A549 (cell line): Measurements from ENCODE around the gene LCE2A. TPM values are rescaled to one million over a fixed set of nuclear protein-coding genes. Genes with fewer than 3 reads are reported as not detected.
"Not testable (repeated sequence)": the region's sequence is repeated elsewhere in the genome, so short reads cannot be mapped to it uniquely, and the experiment has no call there.

ENCODE experiments used
- ATAC-seq, 2 experiments: fragments of 200-7000 bp in 1 of 2; fragments of >200 bp in 1 of 2; cut with Nextera tagmentation in 1 of 2; cut with Tn5 transposase in 1 of 2; 3 replicates each; pipeline versions ENCODE4 v1.8.0 to v1.9.1; 2018 to 2020; ENCODE audit warnings: mild to moderate bottlenecking in 1 of 2, moderate library complexity in 1 of 2
- CTCF ChIA-PET: fragments of 300-600 bp; sonication (Branson Sonifier 250); formaldehyde crosslinking; extraction: SDS; loops from one replicate; lab custom pipeline; 2021; ENCODE audit warnings: antibody characterized with exemption, inconsistent platforms; lab: Yijun Ruan, JAX
- POLR2A ChIA-PET: fragments of 350-600 bp; formaldehyde crosslinking; extraction: SDS; loops from one replicate; lab custom pipeline; 2021; ENCODE audit warnings: antibody characterized with exemption, inconsistent platforms; lab: Yijun Ruan, JAX
- DNase-seq, 2 experiments: peaks; one replicate each; pipeline versions ENCODE4 v3.0.0 to v3.0.0-alpha.2; 2011 to 2016; ENCODE audit warnings: low read depth in 1 of 2, low spot score in 1 of 2
- FAIRE-seq: peaks from 2 replicates; lab custom pipeline; 2011; peaks lifted over from hg19 to GRCh38; lab: Jason Lieb, UNC
- H3K27ac ChIP-seq, 2 experiments: fragments of >200 bp; sonication (Bioruptor Twin); formaldehyde crosslinking; 3 replicates each; pipeline ENCODE4 v1.5.1; 2016 to 2017
- H3K4me1 ChIP-seq: fragments of >200 bp; sonication (Bioruptor Twin); formaldehyde crosslinking; 3 replicates; pipeline ENCODE4 v1.6.1; 2016
- H3K4me2 ChIP-seq: fragments of >200 bp; sonication (Bioruptor Twin); formaldehyde crosslinking; 3 replicates; pipeline ENCODE4 v1.6.1; 2016
- H3K4me3 ChIP-seq: fragments of >200 bp; sonication (Bioruptor Twin); formaldehyde crosslinking; 3 replicates; pipeline ENCODE4 v1.5.1; 2016
- H3K9me3 ChIP-seq: fragments of >200 bp; sonication (Bioruptor Twin); formaldehyde crosslinking; 3 replicates; pipeline ENCODE4 v1.6.1; 2016
- BHLHE40 ChIP-seq: IDR thresholded peaks from 2 replicates; pipeline ENCODE4 v1.6.1; 2012; ENCODE audit warnings: low read depth, low read length, inconsistent platforms
- CEBPB ChIP-seq, 2 experiments: fragments of >200 bp in 1 of 2; sonication (Bioruptor Twin) in 1 of 2; formaldehyde crosslinking in 1 of 2; IDR thresholded peaks; 2 replicates each; pipeline ENCODE4 v1.6.1; 2012 to 2016
- CHD2 ChIP-seq: fragments of 150-350 bp; IDR thresholded peaks from 2 replicates; pipeline ENCODE4 v1.6.1; 2014; ENCODE audit warnings: low read length; ENCODE audit not compliant: partially characterized antibody
- EHF ChIP-seq: fragments of 250-450 bp; sonication (Bioruptor Pico); IDR thresholded peaks from 2 replicates; pipeline ENCODE4 v1.5.0; 2020; ENCODE audit warnings: mild to moderate bottlenecking
- EP300 ChIP-seq, 2 experiments: fragments of >200 bp; sonication (Bioruptor Twin); formaldehyde crosslinking; IDR thresholded peaks; 2 replicates in 1 of 2; 3 replicates in 1 of 2; pipeline ENCODE4 v1.6.1; 2016 to 2017
- ESRRA ChIP-seq: fragments of 150-350 bp; IDR thresholded peaks from 2 replicates; pipeline ENCODE4 v1.6.1; 2014; ENCODE audit warnings: mild to moderate bottlenecking, low read length, borderline replicate concordance
- FOXS1 ChIP-seq: fragments of 250-450 bp; sonication (Bioruptor Pico); IDR thresholded peaks from 2 replicates; pipeline ENCODE4 v1.5.0; 2020; ENCODE audit warnings: mild to moderate bottlenecking, moderate library complexity
- HDAC2 ChIP-seq: fragments of 200-600 bp; sonication (generic); IDR thresholded peaks from 2 replicates; pipeline ENCODE4 v1.6.1; 2016
- HOXB5 ChIP-seq: fragments of 250-450 bp; sonication (Bioruptor Pico); IDR thresholded peaks from 2 replicates; pipeline ENCODE4 v1.5.0; 2020; ENCODE audit warnings: mild to moderate bottlenecking, moderate library complexity
- JUN ChIP-seq, 2 experiments: fragments of >200 bp; sonication (Bioruptor Twin); formaldehyde crosslinking; IDR thresholded peaks; 2 replicates in 1 of 2; 3 replicates in 1 of 2; pipeline ENCODE4 v1.6.1; 2016 to 2017
- JUNB ChIP-seq: fragments of >200 bp; sonication (Bioruptor Twin); formaldehyde crosslinking; IDR thresholded peaks from 2 replicates; pipeline ENCODE4 v1.6.1; 2016
- KDM5A ChIP-seq: fragments of 200-600 bp; sonication (generic); IDR thresholded peaks from 2 replicates; pipeline ENCODE4 v1.6.1; 2016; ENCODE audit warnings: antibody characterized with exemption, mild to moderate bottlenecking
- MYC ChIP-seq: IDR thresholded peaks from 2 replicates; pipeline ENCODE4 v1.6.1; 2012; ENCODE audit warnings: mild to moderate bottlenecking, inconsistent platforms, low read length, improper control_type of control experiment, borderline replicate concordance
- NFE2L2 ChIP-seq: fragments of 150-350 bp; conservative IDR thresholded peaks from 2 replicates; pipeline ENCODE4 v1.6.1; 2014; ENCODE audit warnings: low read length
- NR3C1 ChIP-seq: fragments of >200 bp; sonication (Bioruptor Twin); formaldehyde crosslinking; IDR thresholded peaks from 3 replicates; pipeline ENCODE4 v1.6.1; 2017
- POLR2A ChIP-seq: IDR thresholded peaks from 2 replicates; pipeline ENCODE4 v1.6.1; 2012; ENCODE audit warnings: mild to moderate bottlenecking, low read length
- RARB ChIP-seq: fragments of 250-450 bp; sonication (Bioruptor Pico); IDR thresholded peaks from 2 replicates; pipeline ENCODE4 v1.8.0; 2021; ENCODE audit warnings: mild to moderate bottlenecking, moderate library complexity
- RFX5 ChIP-seq: fragments of 450-650 bp; IDR thresholded peaks from 2 replicates; pipeline ENCODE4 v1.7.1; 2014; ENCODE audit warnings: antibody characterized with exemption, mild to moderate bottlenecking, moderate library complexity
- RNF2 ChIP-seq: fragments of 200-600 bp; sonication (generic); IDR thresholded peaks from 2 replicates; pipeline ENCODE4 v1.6.1; 2016; ENCODE audit warnings: low read depth, mild to moderate bottlenecking, antibody characterized with exemption, moderate library complexity, borderline replicate concordance
- TFCP2L1 ChIP-seq: fragments of 250-450 bp; sonication (Bioruptor Pico); IDR thresholded peaks from 2 replicates; pipeline ENCODE4 v1.5.0; 2021; ENCODE audit warnings: mild to moderate bottlenecking
- ZSCAN20 ChIP-seq: fragments of 250-450 bp; sonication (Bioruptor Pico); IDR thresholded peaks from 2 replicates; pipeline ENCODE4 v1.8.0; 2022; ENCODE audit warnings: mild to moderate bottlenecking, moderate library complexity
- WGBS: methylation state at CpG from one replicate; pipeline ENCODE4 v1.1.6; 2017; ENCODE audit errors: missing lambda C conversion rate; 5-methylcytosine and 5-hydroxymethylcytosine counted together
- polyA plus RNA-seq, 4 experiments: library from polyadenylated mRNA; depleted of rRNA in 3 of 4; stranded (reverse); fragments of >200 nt; fragmentation: RNase III in 1 of 4; extraction: RNeasy Plus Mini Kit Qiagen cat#74134 plus additional on column Dnase treatment in 1 of 4; gene quantifications; 2 replicates in 3 of 4; 3 replicates in 1 of 4; pipeline ENCODE4 v1.2.3, GENCODE V29; 2011 to 2017
- TF ChIP-seq, protein P1 (sequence below): fragments of 450-650 bp; IDR thresholded peaks from 2 replicates; pipeline ENCODE4 v1.6.1; 2014; ENCODE audit warnings: antibody characterized with exemption
- TF ChIP-seq, protein P2 (sequence below): IDR thresholded peaks from 2 replicates; pipeline ENCODE4 v1.6.1; 2012
- TF ChIP-seq, protein P3 (sequence below): fragments of 250-450 bp; sonication (Bioruptor Pico); IDR thresholded peaks from 2 replicates; pipeline ENCODE4 v1.5.0; 2020; ENCODE audit warnings: low read depth, mild to moderate bottlenecking, moderate library complexity
- TF ChIP-seq, protein P4 (sequence below): fragments of 200-600 bp; sonication (generic); IDR thresholded peaks from 2 replicates; pipeline ENCODE4 v1.6.1; 2016; ENCODE audit warnings: antibody characterized with exemption, mild to moderate bottlenecking, moderate library complexity
- TF ChIP-seq, protein P5 (sequence below): fragments of 150-350 bp; IDR thresholded peaks from 2 replicates; pipeline ENCODE4 v1.6.1; 2014; ENCODE audit warnings: low read depth, mild to moderate bottlenecking, low read length

Gene LCE2A
- polyA plus RNA-seq, 2 of the 4 experiments (the other 2 are of a cell fraction) = not detected

DNA sequence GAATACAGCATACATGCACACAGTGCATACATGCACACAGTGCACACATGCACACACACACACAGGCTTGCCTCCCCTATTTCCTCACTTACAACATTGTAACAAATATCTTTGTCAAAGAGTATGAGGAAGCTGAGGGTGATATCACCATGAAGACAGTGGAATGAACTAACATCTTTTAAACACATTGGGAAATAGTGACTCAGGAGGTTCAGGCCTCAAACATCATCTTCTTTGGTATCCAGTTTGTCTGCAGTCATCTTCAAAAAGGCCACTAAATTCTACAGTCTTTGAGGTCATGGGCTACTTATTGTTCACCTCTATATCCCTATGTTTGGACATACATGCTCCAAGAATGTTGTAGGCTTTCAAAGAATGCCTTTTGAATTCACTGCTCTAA is 14.3 kb upstream of the LCE2A start:
- no peak for FAIRE-seq
- ATAC-seq = no peak
- CTCF ChIA-PET = no interaction called here

DNA sequence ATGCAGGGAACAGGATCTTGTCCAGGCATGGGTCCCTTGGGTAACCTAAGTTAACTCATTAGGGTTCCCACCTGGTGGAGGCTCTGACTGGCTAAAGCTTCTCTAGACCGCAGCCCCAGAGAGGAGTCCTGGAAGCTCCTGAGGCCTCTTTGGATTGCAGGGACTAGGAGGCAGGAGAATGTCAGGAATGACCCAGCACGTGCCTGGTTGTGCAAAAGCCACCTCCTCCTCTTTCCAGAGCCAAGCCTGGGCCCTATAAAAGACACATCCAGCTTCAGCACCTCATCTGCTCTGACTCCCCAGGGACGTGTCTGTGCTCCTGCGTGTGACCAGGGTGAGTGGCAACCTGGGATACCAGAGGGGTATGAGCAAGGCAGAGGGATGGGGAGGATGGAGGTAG is 12.3 kb upstream of the LCE2A start, which contains the start of gene LCE2B:
TSS of gene LCE2B (plus strand) at position 301 of the 400 bp plus-strand sequence. CDS start 721 bp downstream, outside the sequence.
- H3K4me1 ChIP-seq, H3K9me3 ChIP-seq, H3K27ac ChIP-seq, CTCF ChIA-PET, DNase-seq, FAIRE-seq, POLR2A ChIA-PET, H3K4me3 ChIP-seq, H3K4me2 ChIP-seq: not testable (repeated sequence)
- WGBS = 4% methylated on average over 4 of the region's 4 CpGs
- ATAC-seq = 0 out of 6 replicates have a peak, but pooled peaks of 1 of the 2 experiments have one; percentile 19

More for the DNA sequence above, 14.3 kb upstream of the LCE2A start:
- Histone ChIP-seq H3K4me1 (no peaks in the 10 kb centered on the region), H3K4me2 (no peak overlapping the region), H3K27ac (no peak overlapping the region), H3K9me3 (no peaks in the 10 kb centered on the region), H3K4me3 (no peak overlapping the region)
- DNase-seq = no peak
- TF ChIP-seq, protein P1, sequence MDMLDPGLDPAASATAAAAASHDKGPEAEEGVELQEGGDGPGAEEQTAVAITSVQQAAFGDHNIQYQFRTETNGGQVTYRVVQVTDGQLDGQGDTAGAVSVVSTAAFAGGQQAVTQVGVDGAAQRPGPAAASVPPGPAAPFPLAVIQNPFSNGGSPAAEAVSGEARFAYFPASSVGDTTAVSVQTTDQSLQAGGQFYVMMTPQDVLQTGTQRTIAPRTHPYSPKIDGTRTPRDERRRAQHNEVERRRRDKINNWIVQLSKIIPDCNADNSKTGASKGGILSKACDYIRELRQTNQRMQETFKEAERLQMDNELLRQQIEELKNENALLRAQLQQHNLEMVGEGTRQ = no peak
- TF ChIP-seq POLR2A (no peak), NFE2L2 (no peak), HDAC2 (no peak), TFCP2L1 (CRISPR knock-in tag) (no peak), FOXS1 (CRISPR knock-in tag) (no peak), EHF (CRISPR knock-in tag) (no peak), EP300 (IDR thresholded peaks at IDR 0.05) (no peak), HOXB5 (CRISPR knock-in tag) (no peak), ZSCAN20 (CRISPR knock-in tag) (no peak), JUNB (no peak), CHD2 (no peak), CEBPB (IDR thresholded peaks at IDR 0.05) (no peak), NR3C1 (no peak)
- TF ChIP-seq, protein P2, sequence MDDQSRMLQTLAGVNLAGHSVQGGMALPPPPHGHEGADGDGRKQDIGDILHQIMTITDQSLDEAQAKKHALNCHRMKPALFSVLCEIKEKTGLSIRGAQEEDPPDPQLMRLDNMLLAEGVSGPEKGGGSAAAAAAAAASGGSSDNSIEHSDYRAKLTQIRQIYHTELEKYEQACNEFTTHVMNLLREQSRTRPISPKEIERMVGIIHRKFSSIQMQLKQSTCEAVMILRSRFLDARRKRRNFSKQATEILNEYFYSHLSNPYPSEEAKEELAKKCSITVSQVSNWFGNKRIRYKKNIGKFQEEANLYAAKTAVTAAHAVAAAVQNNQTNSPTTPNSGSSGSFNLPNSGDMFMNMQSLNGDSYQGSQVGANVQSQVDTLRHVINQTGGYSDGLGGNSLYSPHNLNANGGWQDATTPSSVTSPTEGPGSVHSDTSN = no peak
- TF ChIP-seq, protein P3, sequence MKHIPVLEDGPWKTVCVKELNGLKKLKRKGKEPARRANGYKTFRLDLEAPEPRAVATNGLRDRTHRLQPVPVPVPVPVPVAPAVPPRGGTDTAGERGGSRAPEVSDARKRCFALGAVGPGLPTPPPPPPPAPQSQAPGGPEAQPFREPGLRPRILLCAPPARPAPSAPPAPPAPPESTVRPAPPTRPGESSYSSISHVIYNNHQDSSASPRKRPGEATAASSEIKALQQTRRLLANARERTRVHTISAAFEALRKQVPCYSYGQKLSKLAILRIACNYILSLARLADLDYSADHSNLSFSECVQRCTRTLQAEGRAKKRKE (CRISPR knock-in tag) = no peak
- POLR2A ChIA-PET = no interaction called here

DNA sequence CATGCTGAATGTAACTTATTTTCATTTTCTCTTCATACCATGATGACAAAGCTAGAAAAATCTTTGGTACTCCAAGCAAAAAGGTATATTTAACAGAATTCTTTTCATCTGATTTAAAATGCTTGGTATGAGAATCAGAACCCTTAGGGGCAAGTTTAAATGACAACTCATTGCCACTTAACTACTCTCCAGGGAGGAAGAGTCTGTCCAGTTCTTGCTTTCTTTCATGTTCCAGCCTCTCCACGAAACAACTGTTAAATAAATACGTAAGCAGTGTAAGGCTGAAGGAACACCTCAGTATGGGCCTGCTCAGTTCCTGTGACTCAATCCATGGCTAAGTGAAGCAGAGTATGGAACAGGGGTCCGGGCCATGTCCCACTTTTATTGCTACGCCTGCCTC is 1.6 kb downstream of the LCE2A start:
- ChIA-PET POLR2A (no interaction called here), CTCF (no interaction called here)
- no peak for DNase-seq
- peaks cover 5% of the 10 kb centered on the region; the same call in 1 of the 3 replicates for H3K9me3 ChIP-seq
- H3K27ac ChIP-seq = no peak overlapping the region
- no peaks in the 10 kb centered on the region for H3K4me1 ChIP-seq
- WGBS = 41% methylated on average over 4 of the region's 4 CpGs
- H3K4me3 ChIP-seq = no peak overlapping the region
- no peak for ATAC-seq
- FAIRE-seq = no peak
- no peak overlapping the region for H3K4me2 ChIP-seq
- TF ChIP-seq, protein P4, sequence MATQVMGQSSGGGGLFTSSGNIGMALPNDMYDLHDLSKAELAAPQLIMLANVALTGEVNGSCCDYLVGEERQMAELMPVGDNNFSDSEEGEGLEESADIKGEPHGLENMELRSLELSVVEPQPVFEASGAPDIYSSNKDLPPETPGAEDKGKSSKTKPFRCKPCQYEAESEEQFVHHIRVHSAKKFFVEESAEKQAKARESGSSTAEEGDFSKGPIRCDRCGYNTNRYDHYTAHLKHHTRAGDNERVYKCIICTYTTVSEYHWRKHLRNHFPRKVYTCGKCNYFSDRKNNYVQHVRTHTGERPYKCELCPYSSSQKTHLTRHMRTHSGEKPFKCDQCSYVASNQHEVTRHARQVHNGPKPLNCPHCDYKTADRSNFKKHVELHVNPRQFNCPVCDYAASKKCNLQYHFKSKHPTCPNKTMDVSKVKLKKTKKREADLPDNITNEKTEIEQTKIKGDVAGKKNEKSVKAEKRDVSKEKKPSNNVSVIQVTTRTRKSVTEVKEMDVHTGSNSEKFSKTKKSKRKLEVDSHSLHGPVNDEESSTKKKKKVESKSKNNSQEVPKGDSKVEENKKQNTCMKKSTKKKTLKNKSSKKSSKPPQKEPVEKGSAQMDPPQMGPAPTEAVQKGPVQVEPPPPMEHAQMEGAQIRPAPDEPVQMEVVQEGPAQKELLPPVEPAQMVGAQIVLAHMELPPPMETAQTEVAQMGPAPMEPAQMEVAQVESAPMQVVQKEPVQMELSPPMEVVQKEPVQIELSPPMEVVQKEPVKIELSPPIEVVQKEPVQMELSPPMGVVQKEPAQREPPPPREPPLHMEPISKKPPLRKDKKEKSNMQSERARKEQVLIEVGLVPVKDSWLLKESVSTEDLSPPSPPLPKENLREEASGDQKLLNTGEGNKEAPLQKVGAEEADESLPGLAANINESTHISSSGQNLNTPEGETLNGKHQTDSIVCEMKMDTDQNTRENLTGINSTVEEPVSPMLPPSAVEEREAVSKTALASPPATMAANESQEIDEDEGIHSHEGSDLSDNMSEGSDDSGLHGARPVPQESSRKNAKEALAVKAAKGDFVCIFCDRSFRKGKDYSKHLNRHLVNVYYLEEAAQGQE = no peak
- TF ChIP-seq TFCP2L1 (CRISPR knock-in tag) = no peak
- TF ChIP-seq RARB = no peak
- no peak for TF ChIP-seq FOXS1 (CRISPR knock-in tag)
- TF ChIP-seq NR3C1 = no peak
- no peak for TF ChIP-seq CEBPB (IDR thresholded peaks at IDR 0.05)
- TF ChIP-seq, protein P5, sequence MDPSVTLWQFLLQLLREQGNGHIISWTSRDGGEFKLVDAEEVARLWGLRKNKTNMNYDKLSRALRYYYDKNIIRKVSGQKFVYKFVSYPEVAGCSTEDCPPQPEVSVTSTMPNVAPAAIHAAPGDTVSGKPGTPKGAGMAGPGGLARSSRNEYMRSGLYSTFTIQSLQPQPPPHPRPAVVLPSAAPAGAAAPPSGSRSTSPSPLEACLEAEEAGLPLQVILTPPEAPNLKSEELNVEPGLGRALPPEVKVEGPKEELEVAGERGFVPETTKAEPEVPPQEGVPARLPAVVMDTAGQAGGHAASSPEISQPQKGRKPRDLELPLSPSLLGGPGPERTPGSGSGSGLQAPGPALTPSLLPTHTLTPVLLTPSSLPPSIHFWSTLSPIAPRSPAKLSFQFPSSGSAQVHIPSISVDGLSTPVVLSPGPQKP = no peak
- TF ChIP-seq RNF2 = no peak
- TF ChIP-seq KDM5A = no peak
- TF ChIP-seq POLR2A = no peak
- TF ChIP-seq JUN (IDR thresholded peaks at IDR 0.05) = no peak
- TF ChIP-seq CHD2 = no peak
- TF ChIP-seq BHLHE40 = no peak
- TF ChIP-seq MYC = no peak
- no peak for TF ChIP-seq RFX5
- no peak for TF ChIP-seq ESRRA
- no peak for TF ChIP-seq EHF (CRISPR knock-in tag)
